OCI-LY7 (cell line): Measurements from ENCODE around the gene TAF1D.

ENCODE experiments used
- EZH2phosphoT487 ChIP-seq: fragments of 200-600 bp; sonication (generic); IDR thresholded peaks from 2 replicates; pipeline ENCODE4 v1.6.1; 2018; ENCODE audit warnings: low read depth, borderline replicate concordance, mild to moderate bottlenecking, mixed run types, antibody characterized with exemption, low read length, moderate library complexity, mixed read lengths
- TF ChIP-seq, protein P1 (sequence below): fragments of 200-600 bp; sonication (generic); conservative IDR thresholded peaks from 2 replicates; pipeline ENCODE4 v1.5.1; 2014; ENCODE audit warnings: mild to moderate bottlenecking, antibody characterized with exemption, low read length, moderate library complexity, mixed read lengths

DNA sequence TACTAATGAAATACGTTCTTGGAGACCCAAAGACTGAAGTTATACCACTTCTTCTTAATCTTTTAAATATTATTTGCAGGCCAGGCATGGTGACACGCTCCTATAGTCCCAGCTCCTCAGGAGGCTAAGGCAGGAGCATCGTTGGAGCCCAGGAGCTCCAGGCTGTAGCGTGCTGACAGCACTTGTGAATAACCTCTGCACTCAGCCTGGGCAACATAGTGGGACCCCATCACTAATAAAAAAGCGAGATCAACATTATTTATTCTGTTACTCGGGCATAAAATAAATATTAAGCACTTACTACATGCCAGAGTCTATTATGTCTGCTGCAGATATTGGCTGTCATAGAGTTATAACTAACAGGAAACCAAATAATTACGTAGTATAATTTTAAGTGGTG, 42.1 kb upstream of the TAF1D start:
- TF ChIP-seq, protein P1, sequence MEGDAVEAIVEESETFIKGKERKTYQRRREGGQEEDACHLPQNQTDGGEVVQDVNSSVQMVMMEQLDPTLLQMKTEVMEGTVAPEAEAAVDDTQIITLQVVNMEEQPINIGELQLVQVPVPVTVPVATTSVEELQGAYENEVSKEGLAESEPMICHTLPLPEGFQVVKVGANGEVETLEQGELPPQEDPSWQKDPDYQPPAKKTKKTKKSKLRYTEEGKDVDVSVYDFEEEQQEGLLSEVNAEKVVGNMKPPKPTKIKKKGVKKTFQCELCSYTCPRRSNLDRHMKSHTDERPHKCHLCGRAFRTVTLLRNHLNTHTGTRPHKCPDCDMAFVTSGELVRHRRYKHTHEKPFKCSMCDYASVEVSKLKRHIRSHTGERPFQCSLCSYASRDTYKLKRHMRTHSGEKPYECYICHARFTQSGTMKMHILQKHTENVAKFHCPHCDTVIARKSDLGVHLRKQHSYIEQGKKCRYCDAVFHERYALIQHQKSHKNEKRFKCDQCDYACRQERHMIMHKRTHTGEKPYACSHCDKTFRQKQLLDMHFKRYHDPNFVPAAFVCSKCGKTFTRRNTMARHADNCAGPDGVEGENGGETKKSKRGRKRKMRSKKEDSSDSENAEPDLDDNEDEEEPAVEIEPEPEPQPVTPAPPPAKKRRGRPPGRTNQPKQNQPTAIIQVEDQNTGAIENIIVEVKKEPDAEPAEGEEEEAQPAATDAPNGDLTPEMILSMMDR = no peak
- no peak for TF ChIP-seq EZH2phosphoT487
